SK-N-SH (cell line): ENCODE data around the gene SPDL1. TPM values are rescaled to one million over a fixed set of nuclear protein-coding genes. Genes with fewer than 3 reads are reported as not detected.

Experiments
- CTCF ChIA-PET: fragments of 300-600, 350-600 bp; formaldehyde crosslinking; extraction: SDS; loops from one replicate; lab custom pipeline; 2021; lab: Yijun Ruan, JAX
- POLR2A ChIA-PET: fragments of 350-600 bp; sonication (Branson Sonifier 250); formaldehyde crosslinking; extraction: SDS; loops from one replicate; lab custom pipeline; 2020; ENCODE audit warnings: antibody characterized with exemption, inconsistent platforms; lab: Yijun Ruan, JAX
- DNase-seq: peaks from one replicate; pipeline ENCODE4 v3.0.0; 2012
- H2AFZ ChIP-seq: fragments of 200-600 bp; sonication (generic); 2 replicates; pipeline ENCODE4 v1.8.1; 2016; ENCODE audit warnings: antibody characterized with exemption, mild to moderate bottlenecking, low read depth
- H3F3A ChIP-seq: fragments of 200-600 bp; sonication (generic); replicated peaks from 2 replicates; pipeline ENCODE3; 2016; ENCODE audit warnings: antibody characterized with exemption, mild to moderate bottlenecking; ENCODE audit not compliant: insufficient read depth
- H3K27ac ChIP-seq, 2 experiments: fragments of 200-500 bp in 1 of 2; fragments of 200-600 bp in 1 of 2; sonication (Bioruptor generic) in 1 of 2; sonication (generic), shearing (Covaris generic) in 1 of 2; 2 replicates each; pipeline versions ENCODE4 v1.5.1 to v1.6.1; 2014 to 2016; ENCODE audit warnings: low read depth in 2 of 2, inconsistent platforms in 1 of 2, low read length in 1 of 2, mild to moderate bottlenecking in 1 of 2, mixed read lengths in 1 of 2
- H3K27me3 ChIP-seq: fragments of 200-600 bp; sonication (generic), shearing (Covaris generic); 2 replicates; pipeline ENCODE4 v1.6.1; 2016; ENCODE audit warnings: mixed run types; ENCODE audit not compliant: insufficient read depth
- H3K36me3 ChIP-seq, 2 experiments: fragments of 200-500 bp in 1 of 2; fragments of 200-600 bp in 1 of 2; sonication (Bioruptor generic) in 1 of 2; sonication (generic) in 1 of 2; replicated peaks in 1 of 2; 2 replicates each; pipeline versions ENCODE3 to v1.5.1; 2014 to 2016; ENCODE audit warnings: low read length in 1 of 2, mild to moderate bottlenecking in 1 of 2; ENCODE audit not compliant: insufficient read depth in 2 of 2, control insufficient read depth in 1 of 2
- H3K4me1 ChIP-seq, 2 experiments: fragments of 200-500 bp in 1 of 2; fragments of 200-600 bp in 1 of 2; sonication (Bioruptor generic) in 1 of 2; sonication (generic), shearing (Covaris generic) in 1 of 2; 2 replicates each; pipeline versions ENCODE4 v1.5.1 to v1.6.1; 2014 to 2016; ENCODE audit warnings: low read depth in 1 of 2, low read length in 1 of 2, mixed run types in 1 of 2; ENCODE audit not compliant: insufficient read depth in 2 of 2, control insufficient read depth in 1 of 2
- H3K4me2 ChIP-seq: fragments of 200-600 bp; sonication (generic), shearing (Covaris generic); 2 replicates; pipeline ENCODE4 v1.6.1; 2017; ENCODE audit warnings: mixed run types
- H3K4me3 ChIP-seq, 2 experiments: fragments of 200-500 bp in 1 of 2; fragments of 200-600 bp in 1 of 2; sonication (Bioruptor generic) in 1 of 2; sonication (generic), shearing (Covaris generic) in 1 of 2; 2 replicates each; pipeline versions ENCODE4 v1.5.1 to v1.8.1; 2014 to 2016; ENCODE audit warnings: low read depth in 2 of 2, inconsistent platforms in 1 of 2, low read length in 1 of 2, mild to moderate bottlenecking in 1 of 2, mixed read lengths in 1 of 2, moderate library complexity in 1 of 2
- H3K79me2 ChIP-seq: fragments of 200-600 bp; sonication (generic); 2 replicates; pipeline ENCODE4 v1.8.1; 2017; ENCODE audit warnings: mild to moderate bottlenecking; ENCODE audit not compliant: insufficient read depth
- H3K9ac ChIP-seq: fragments of 200-600 bp; sonication (generic); 2 replicates; pipeline ENCODE4 v1.6.1; 2017; ENCODE audit warnings: mixed run types
- H3K9me2 ChIP-seq: fragments of 200-600 bp; sonication (generic); 2 replicates; pipeline ENCODE4 v1.6.1; 2017; ENCODE audit warnings: mixed run types
- H3K9me3 ChIP-seq: fragments of 200-600 bp; sonication (generic); 2 replicates; pipeline ENCODE4 v1.6.1; 2017; ENCODE audit warnings: mixed run types, mild to moderate bottlenecking, moderate library complexity
- H4K20me1 ChIP-seq: fragments of 200-600 bp; sonication (generic); 2 replicates; pipeline ENCODE4 v1.6.1; 2017; ENCODE audit warnings: mild to moderate bottlenecking, mixed run types; ENCODE audit not compliant: insufficient read depth
- CHD2 ChIP-seq: fragments of 150-350 bp; IDR thresholded peaks from 2 replicates; pipeline ENCODE4 v1.6.1; 2018; ENCODE audit warnings: low read length; ENCODE audit not compliant: partially characterized antibody
- ELF1 ChIP-seq: IDR thresholded peaks from 2 replicates; pipeline ENCODE4 v1.4.0; 2012
- EZH2phosphoT487 ChIP-seq: fragments of 200-600 bp; sonication (generic); IDR thresholded peaks from 2 replicates; pipeline ENCODE4 v1.6.1; 2017; ENCODE audit warnings: low read depth, mixed run types, mild to moderate bottlenecking, antibody characterized with exemption, moderate library complexity, borderline replicate concordance
- FOXM1 ChIP-seq: IDR thresholded peaks from 2 replicates; pipeline ENCODE4 v1.4.0; 2012; ENCODE audit warnings: low read depth, mild to moderate bottlenecking
- GABPA ChIP-seq: IDR thresholded peaks from 2 replicates; pipeline ENCODE4 v1.4.0; 2012; ENCODE audit warnings: low read depth, mild to moderate bottlenecking
- MEF2A ChIP-seq: IDR thresholded peaks from 2 replicates; pipeline ENCODE4 v1.4.0; 2012; ENCODE audit warnings: low read depth, borderline replicate concordance
- NFIC ChIP-seq: IDR thresholded peaks from 2 replicates; pipeline ENCODE4 v1.4.0; 2012; ENCODE audit warnings: borderline replicate concordance
- PBX3 ChIP-seq: IDR thresholded peaks from 2 replicates; pipeline ENCODE4; 2012
- RAD21 ChIP-seq: IDR thresholded peaks from 2 replicates; pipeline ENCODE4 v1.6.1; 2012; ENCODE audit warnings: mild to moderate bottlenecking, low read length
- RCOR1 ChIP-seq: fragments of 150-350 bp; IDR thresholded peaks from 2 replicates; pipeline ENCODE4 v1.6.1; 2017; ENCODE audit warnings: antibody characterized with exemption, low read length
- REST ChIP-seq: IDR thresholded peaks from 2 replicates; pipeline ENCODE4 v1.6.1; 2012; ENCODE audit warnings: mild to moderate bottlenecking, low read depth, low read length, moderate library complexity
- RXRA ChIP-seq: IDR thresholded peaks from 2 replicates; pipeline ENCODE4 v1.4.0; 2012; ENCODE audit warnings: low read depth, mild to moderate bottlenecking, borderline replicate concordance
- TAF1 ChIP-seq: IDR thresholded peaks from 2 replicates; pipeline ENCODE4 v1.6.1; 2012; ENCODE audit warnings: low read depth, mild to moderate bottlenecking, low read length, moderate library complexity, borderline replicate concordance
- TCF12 ChIP-seq: IDR thresholded peaks from 2 replicates; pipeline ENCODE4 v1.4.0; 2012
- TEAD4 ChIP-seq: IDR thresholded peaks from 2 replicates; pipeline ENCODE4 v1.4.0; 2012; ENCODE audit warnings: mild to moderate bottlenecking, borderline replicate concordance; ENCODE audit not compliant: insufficient read depth
- USF1 ChIP-seq: IDR thresholded peaks from 2 replicates; pipeline ENCODE4 v1.4.0; 2012; ENCODE audit warnings: low read depth, borderline replicate concordance
- USF2 ChIP-seq: fragments of 150-350 bp; IDR thresholded peaks from 2 replicates; pipeline ENCODE4 v1.6.1; 2017; ENCODE audit warnings: antibody characterized with exemption, low read length, low read depth, borderline replicate concordance
- YY1 ChIP-seq: IDR thresholded peaks from 2 replicates; pipeline ENCODE4 v1.4.0; 2012; ENCODE audit warnings: low read depth, mild to moderate bottlenecking
- WGBS: methylation state at CpG from one replicate; pipeline ENCODE4 v1.1.6; 2017; ENCODE audit warnings: low lambda C conversion rate; 5-methylcytosine and 5-hydroxymethylcytosine counted together
- polyA plus RNA-seq, 3 experiments: library from polyadenylated mRNA; depleted of rRNA; stranded (reverse); fragments of >200 nt; gene quantifications; 2 replicates each; pipeline ENCODE4 v1.2.3, GENCODE V29; 2012

The SPDL1 gene
- polyA plus RNA-seq, 1 of the 3 experiments (the other 2 are of a cell fraction), result 45.1 TPM

- H3K4me1 ChIP-seq, result no peaks in the 10 kb centered on the region
- H3K27me3 ChIP-seq, result no peaks in the 10 kb centered on the region
- H3F3A ChIP-seq, result peaks cover 5% of the 10 kb centered on the region
- POLR2A ChIA-PET, result no interaction called here
- no peak overlapping the region for H2AFZ ChIP-seq
- H3K4me3 ChIP-seq, result no peak overlapping the region
- CTCF ChIA-PET, result interaction anchor here (1.0 kb wide), 1 partner anchor 579 kb away, joined by 3 read pairs; no protein-coding TSS in a partner anchor
- WGBS, result 93% methylated on average over 8 of the region's 18 CpGs
- H3K9me3 ChIP-seq, result 0 out of 2 replicates have a peak, but pooled peaks cover 14% of the 10 kb centered on the region
- no peaks in the 10 kb centered on the region for H3K79me2 ChIP-seq
- no peak overlapping the region for H3K27ac ChIP-seq
- H3K4me2 ChIP-seq, result no peak overlapping the region
- H4K20me1 ChIP-seq, result no peaks in the 10 kb centered on the region
- no peaks in the 10 kb centered on the region for H3K9me2 ChIP-seq
- H3K9ac ChIP-seq, result no peak overlapping the region
- DNase-seq, result no peak
- peaks cover 0 to 3% of the 10 kb centered on the region in 2 experiments for H3K36me3 ChIP-seq
- TF ChIP-seq RXRA (no peak), RCOR1 (no peak), RAD21 (no peak), YY1 (no peak), GABPA (no peak), TEAD4 (no peak), CHD2 (no peak), USF1 (no peak), TCF12 (no peak), NFIC (no peak), REST (no peak), ELF1 (no peak), FOXM1 (no peak), USF2 (no peak), EZH2phosphoT487 (no peak), TAF1 (no peak), PBX3 (no peak), MEF2A (no peak)
Measured at GRCh38 chr5:169637549-169638121, 54.1 kb downstream of the SPDL1 start.
